ENCODE measurements around the gene COL23A1.

The COL23A1 gene

GRCh38 chr5:178439493-178440180 lies 150.6 kb downstream of the COL23A1 start (continued):
- TF ChIP-seq ZBTB17 (tag by site-specific recombination; IDR thresholded peaks at IDR 0.05) = no peak

- H3K27ac ChIP-seq (ENCODE audit: extremely low read depth, low read depth, low read length) = no peak overlapping the region
- ChIA-PET CTCF (interaction anchor here (1.1 kb wide), 1 partner anchor 23 kb away, joined by 3 read pairs; no protein-coding TSS in a partner anchor), POLR2A (interaction anchor here (0.6 kb wide), 1 partner anchor 15 kb away, joined by 3 read pairs; no protein-coding TSS in a partner anchor)
- no peak for TF ChIP-seq BCL11A (tag by site-specific recombination; IDR thresholded peaks at IDR 0.05; ENCODE audit: low read depth)
- no peak for TF ChIP-seq ZNF473 (tag by site-specific recombination; IDR thresholded peaks at IDR 0.05)
- TF ChIP-seq ZNF596 (tag by site-specific recombination; IDR thresholded peaks at IDR 0.05) = no peak
- TF ChIP-seq ZNF776 (tag by site-specific recombination; IDR thresholded peaks at IDR 0.05; ENCODE audit: borderline replicate concordance) = no peak
- TF ChIP-seq ZNF518A (tag by site-specific recombination; conservative IDR thresholded peaks at IDR 0.05; ENCODE audit: low read depth) = no peak
- no peak for TF ChIP-seq ZFP3 (tag by site-specific recombination; IDR thresholded peaks at IDR 0.05; ENCODE audit: low read depth)
- no peak overlapping the region for H3K4me3 ChIP-seq (ENCODE audit: low read depth, low read length)
- H3K4me1 ChIP-seq (ENCODE audit: control insufficient read depth, insufficient read depth, low read length) = no peaks in the 10 kb centered on the region
- no peaks in the 10 kb centered on the region for H3K36me3 ChIP-seq (ENCODE audit: control insufficient read depth in 2 of 2, insufficient read depth in 1 of 2, low read length in 2 of 2)
- H3K9me3 ChIP-seq (ENCODE audit: control insufficient read depth, insufficient read depth, low read depth, low read length) = no peaks in the 10 kb centered on the region
Observed at GRCh38 chr5:178438796-178439195, 151.4 kb downstream of the COL23A1 start.

- Histone ChIP-seq H3K36me3 (ENCODE audit: control insufficient read depth in 2 of 2, insufficient read depth in 1 of 2, low read length in 2 of 2) (no peaks in the 10 kb centered on the region), H3K9me3 (ENCODE audit: control insufficient read depth, insufficient read depth, low read depth, low read length) (no peaks in the 10 kb centered on the region), H3K4me1 (ENCODE audit: control insufficient read depth, insufficient read depth, low read length) (no peaks in the 10 kb centered on the region), H3K27ac (ENCODE audit: extremely low read depth, low read depth, low read length) (no peak overlapping the region), H3K4me3 (ENCODE audit: low read depth, low read length) (no peak overlapping the region)
- ChIA-PET POLR2A (no interaction called here), CTCF (interaction anchor here (0.9 to 1.0 kb wide), 2 partner anchors 30 to 67 kb away, joined by 3 to 4 read pairs; no protein-coding TSS in a partner anchor)
- TF ChIP-seq ELK4 (IDR thresholded peaks at IDR 0.05; ENCODE audit: borderline replicate concordance, low read depth, low read length) (no peak), ZNF610 (tag by site-specific recombination; IDR thresholded peaks at IDR 0.05; ENCODE audit: borderline replicate concordance) (no peak), ZNF280C (tag by site-specific recombination; IDR thresholded peaks at IDR 0.05) (no peak), MZF1 (tag by site-specific recombination; IDR thresholded peaks at IDR 0.05; ENCODE audit: borderline replicate concordance) (no peak), SP2 (tag by site-specific recombination; IDR thresholded peaks at IDR 0.05) (no peak), ZNF112 (tag by site-specific recombination; IDR thresholded peaks at IDR 0.05) (no peak), FEZF1 (tag by site-specific recombination; IDR thresholded peaks at IDR 0.05) (no peak), ZBTB20 (tag by site-specific recombination; IDR thresholded peaks at IDR 0.05) (no peak), ZSCAN18 (tag by site-specific recombination; IDR thresholded peaks at IDR 0.05) (no peak), SALL2 (tag by site-specific recombination; IDR thresholded peaks at IDR 0.05; ENCODE audit: borderline replicate concordance) (no peak), ZSCAN16 (tag by site-specific recombination; IDR thresholded peaks at IDR 0.05) (no peak), ZNF404 (tag by site-specific recombination; IDR thresholded peaks at IDR 0.05) (no peak)
Observed at GRCh38 chr5:178437386-178438075, 152.7 kb downstream of the COL23A1 start.

Data from HEK293 (cell line).